22Rv1 (cell line): Measurements from ENCODE around the gene TNS2.
"Not testable (repeated sequence)": the region's sequence is repeated elsewhere in the genome, so short reads cannot be mapped to it uniquely, and the experiment has no call there.

Experiments
- H3K27ac ChIP-seq: fragments of 450-650 bp; 2 replicates; pipeline ENCODE4 v1.5.1; 2017
- CTCF ChIP-seq: fragments of 450-650 bp; IDR thresholded peaks from 2 replicates; pipeline ENCODE4 v1.5.1; 2017; ENCODE audit warnings: mild to moderate bottlenecking
- ZFX ChIP-seq: fragments of 450-650 bp; IDR thresholded peaks from 2 replicates; pipeline ENCODE4 v1.6.1; 2017; ENCODE audit warnings: antibody characterized with exemption, borderline replicate concordance

TNS2 gene

GRCh38 chr12:53007343-53007742 is 42.5 kb upstream of the TNS2 start:
- peak overlapping the region; percentile 97 for H3K27ac ChIP-seq
- TF ChIP-seq ZFX (no peak), CTCF (no peak)

DNA sequence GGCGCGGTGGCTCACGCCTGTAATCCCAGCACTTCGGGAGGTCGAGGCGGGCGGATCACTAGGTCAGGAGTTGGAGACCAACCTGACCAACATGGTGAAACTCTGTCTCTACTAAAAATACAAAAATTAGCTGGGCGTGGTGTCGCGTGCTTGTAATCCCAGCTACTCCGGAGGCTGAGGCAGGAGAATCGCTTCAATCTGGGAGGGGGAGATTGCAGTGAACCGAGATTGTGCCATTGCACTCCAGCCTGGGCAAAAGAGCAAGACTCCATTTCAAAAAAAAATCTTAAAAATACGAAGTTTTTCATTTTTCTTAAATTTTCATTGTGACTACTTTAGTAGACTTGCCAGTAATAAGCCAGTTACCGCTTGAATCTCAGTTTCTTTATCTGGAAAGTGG is 41.1 kb upstream of the TNS2 start:
- not testable (repeated sequence) for H3K27ac ChIP-seq

DNA sequence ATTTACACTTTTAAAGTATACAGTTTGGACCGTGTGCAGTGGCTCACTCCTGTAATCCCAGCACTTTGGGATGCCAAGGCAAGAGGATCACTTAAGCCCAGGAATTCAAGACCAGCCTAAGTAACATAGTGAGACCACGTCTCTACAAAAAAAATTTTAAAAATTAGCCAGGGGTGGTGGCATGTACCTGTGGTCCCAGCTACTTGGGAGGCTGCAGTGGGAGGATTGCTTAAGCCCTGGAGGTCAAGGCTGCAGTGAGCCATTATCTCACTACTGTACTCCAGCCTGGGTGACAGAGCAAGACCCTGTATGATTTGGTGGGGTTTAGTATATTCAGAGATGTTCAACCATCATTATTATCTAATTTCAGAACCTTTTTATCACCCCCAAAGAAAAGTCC is 38.9 kb upstream of the TNS2 start:
- no peak overlapping the region for H3K27ac ChIP-seq

DNA sequence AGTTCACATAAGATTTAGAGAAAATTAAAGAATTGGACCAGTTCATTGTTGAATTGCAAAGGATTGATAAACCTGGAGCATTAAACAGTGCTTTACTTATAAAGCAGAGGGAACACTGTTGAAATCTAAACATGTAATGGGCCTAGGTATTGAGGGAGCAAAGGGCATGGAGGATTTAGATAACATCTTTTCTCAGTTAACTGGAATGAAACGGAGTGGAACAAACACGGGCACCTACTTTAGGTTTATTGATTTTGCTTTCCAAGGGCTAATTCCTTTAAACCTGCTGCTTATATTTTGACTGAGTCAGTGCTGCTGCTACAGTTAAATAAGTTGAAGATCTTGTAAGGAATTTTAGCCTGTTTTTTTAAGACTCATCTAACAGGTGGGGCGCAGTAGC is 38.0 kb upstream of the TNS2 start:
- TF ChIP-seq CTCF (no peak), ZFX (no peak)
- peak overlapping the region; percentile 19; the same call in 1 of the 2 replicates for H3K27ac ChIP-seq

More for the DNA sequence above, 38.9 kb upstream of the TNS2 start:
- TF ChIP-seq ZFX (no peak), CTCF (no peak)

- TF ChIP-seq ZFX (no peak), CTCF (no peak)
- H3K27ac ChIP-seq, result no peak overlapping the region
Measured at GRCh38 chr12:53012928-53013327, 36.9 kb upstream of the TNS2 start.

DNA sequence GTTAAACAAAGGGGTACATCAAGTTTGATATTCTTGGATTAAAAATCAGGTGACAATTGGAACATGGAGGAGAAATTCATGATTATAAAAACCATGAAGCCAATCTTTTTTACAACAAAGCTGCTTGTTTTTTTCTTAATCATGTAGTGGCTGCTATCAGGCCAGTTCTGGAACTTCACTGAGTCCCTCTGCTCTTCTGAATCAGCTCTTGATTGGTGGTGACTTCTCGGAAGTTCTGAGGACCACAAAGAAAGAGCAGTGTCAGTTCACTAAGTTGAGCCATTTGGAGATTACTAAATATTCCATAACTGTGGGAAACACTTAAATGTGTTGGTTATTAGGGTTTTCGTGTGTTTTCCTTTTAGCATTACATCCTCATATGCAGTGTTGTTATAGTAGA is 35.2 kb upstream of the TNS2 start:
- H3K27ac ChIP-seq, result no peak overlapping the region
- no peak for TF ChIP-seq ZFX
- no peak for TF ChIP-seq CTCF

DNA sequence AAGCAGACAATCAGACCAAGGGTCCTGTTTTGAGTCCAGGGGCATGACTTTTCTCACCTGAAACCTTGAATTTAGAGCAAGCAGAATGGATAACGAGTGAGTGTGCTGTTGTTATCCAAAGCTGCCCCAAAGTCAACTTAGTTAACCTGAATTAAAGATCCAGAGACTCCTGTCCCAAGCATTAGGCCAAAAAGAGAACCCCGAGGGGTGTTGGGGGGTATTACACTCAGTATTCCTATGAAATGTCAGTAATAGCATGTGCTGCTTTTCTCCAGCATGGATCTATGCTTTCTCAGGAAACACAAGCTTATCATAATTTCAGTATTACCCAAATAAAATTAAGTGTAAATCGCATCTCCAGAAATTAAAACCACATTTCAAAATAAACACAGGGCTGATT is 24.6 kb upstream of the TNS2 start:
- no peak overlapping the region for H3K27ac ChIP-seq
- TF ChIP-seq CTCF (no peak), ZFX (no peak)

- not testable (repeated sequence) for H3K27ac ChIP-seq
Measured at GRCh38 chr12:53027014-53027413, 22.9 kb upstream of the TNS2 start.
